Activated T-cell treated with anti-CD3 and anti-CD28 coated beads, Interleukin-2, amount 50 U/mL, for 24 hours (primary cell): Measurements from ENCODE around the gene PPP1R36.
"Not testable (repeated sequence)": the region's sequence is repeated elsewhere in the genome, so short reads cannot be mapped to it uniquely, and the experiment has no call there.

Source experiments
- DNase-seq: peaks from one replicate; pipeline ENCODE4 v3.0.0-alpha.2; 2020
- H3K27ac Mint-ChIP-seq: 2 replicates; pipeline ENCODE4 v1.8.0; 2020; ENCODE audit warnings: mild to moderate bottlenecking, mixed read lengths
- H3K27me3 Mint-ChIP-seq: 2 replicates; pipeline ENCODE4 v1.8.0; 2020; ENCODE audit warnings: mixed read lengths
- H3K36me3 Mint-ChIP-seq: 2 replicates; pipeline ENCODE4 v1.8.0; 2020; ENCODE audit warnings: low read depth, mixed read lengths
- H3K4me1 Mint-ChIP-seq: 2 replicates; pipeline ENCODE4 v1.8.0; 2020; ENCODE audit warnings: low read depth, mixed read lengths
- H3K4me3 Mint-ChIP-seq: 2 replicates; pipeline ENCODE4 v1.8.0; 2020; ENCODE audit warnings: mild to moderate bottlenecking, moderate library complexity, mixed read lengths
- H3K9me3 Mint-ChIP-seq: 2 replicates; pipeline ENCODE4 v1.8.0; 2020; ENCODE audit warnings: mixed read lengths

The PPP1R36 gene

GRCh38 chr14:64630778-64631177 lies 81.0 kb downstream of the PPP1R36 start:
- H3K36me3 Mint-ChIP-seq, result no peaks in the 10 kb centered on the region
- no peaks in the 10 kb centered on the region for H3K4me1 Mint-ChIP-seq
- no peak for DNase-seq
- no peaks in the 10 kb centered on the region for H3K27me3 Mint-ChIP-seq
- no peak overlapping the region for H3K27ac Mint-ChIP-seq
- no peaks in the 10 kb centered on the region for H3K9me3 Mint-ChIP-seq
- H3K4me3 Mint-ChIP-seq, result no peak overlapping the region

- H3K27ac Mint-ChIP-seq, H3K9me3 Mint-ChIP-seq, H3K27me3 Mint-ChIP-seq, H3K4me1 Mint-ChIP-seq, DNase-seq, H3K4me3 Mint-ChIP-seq, H3K36me3 Mint-ChIP-seq: not testable (repeated sequence)
Measured at GRCh38 chr14:64631222-64631621, 81.5 kb downstream of the PPP1R36 start.

- Mint-ChIP-seq H3K4me1 (peaks cover 6% of the 10 kb centered on the region), H3K27ac (no peak overlapping the region), H3K4me3 (no peak overlapping the region), H3K9me3 (no peaks in the 10 kb centered on the region), H3K36me3 (no peaks in the 10 kb centered on the region), H3K27me3 (no peaks in the 10 kb centered on the region)
- DNase-seq, result no peak
Measured at GRCh38 chr14:64632056-64632455, 82.3 kb downstream of the PPP1R36 start.

GRCh38 chr14:64634558-64634957 lies 84.8 kb downstream of the PPP1R36 start:
- Mint-ChIP-seq H3K27me3 (peaks cover 5% of the 10 kb centered on the region), H3K36me3 (no peaks in the 10 kb centered on the region)

GRCh38 chr14:64636208-64636979 lies 86.6 kb downstream of the PPP1R36 start:
- Mint-ChIP-seq H3K36me3 (no peaks in the 10 kb centered on the region), H3K9me3 (no peaks in the 10 kb centered on the region), H3K4me3 (no peak overlapping the region), H3K27ac (no peak overlapping the region), H3K27me3 (peaks cover 5% of the 10 kb centered on the region), H3K4me1 (peaks cover 6% of the 10 kb centered on the region)
- peak; percentile 81 for DNase-seq

More at GRCh38 chr14:64634558-64634957, 84.8 kb downstream of the PPP1R36 start:
- no peak overlapping the region for H3K27ac Mint-ChIP-seq
- peaks cover 6% of the 10 kb centered on the region for H3K4me1 Mint-ChIP-seq
- DNase-seq, result no peak
- H3K9me3 Mint-ChIP-seq, result no peaks in the 10 kb centered on the region
- H3K4me3 Mint-ChIP-seq, result no peak overlapping the region

GRCh38 chr14:64636980-64637429 lies 87.2 kb downstream of the PPP1R36 start:
- no peak overlapping the region for H3K4me3 Mint-ChIP-seq
- no peak for DNase-seq
- H3K9me3 Mint-ChIP-seq, result no peaks in the 10 kb centered on the region
- H3K27me3 Mint-ChIP-seq, result peaks cover 5% of the 10 kb centered on the region
- no peaks in the 10 kb centered on the region for H3K36me3 Mint-ChIP-seq
- H3K4me1 Mint-ChIP-seq, result peaks cover 6% of the 10 kb centered on the region
- H3K27ac Mint-ChIP-seq, result no peak overlapping the region

DNA sequence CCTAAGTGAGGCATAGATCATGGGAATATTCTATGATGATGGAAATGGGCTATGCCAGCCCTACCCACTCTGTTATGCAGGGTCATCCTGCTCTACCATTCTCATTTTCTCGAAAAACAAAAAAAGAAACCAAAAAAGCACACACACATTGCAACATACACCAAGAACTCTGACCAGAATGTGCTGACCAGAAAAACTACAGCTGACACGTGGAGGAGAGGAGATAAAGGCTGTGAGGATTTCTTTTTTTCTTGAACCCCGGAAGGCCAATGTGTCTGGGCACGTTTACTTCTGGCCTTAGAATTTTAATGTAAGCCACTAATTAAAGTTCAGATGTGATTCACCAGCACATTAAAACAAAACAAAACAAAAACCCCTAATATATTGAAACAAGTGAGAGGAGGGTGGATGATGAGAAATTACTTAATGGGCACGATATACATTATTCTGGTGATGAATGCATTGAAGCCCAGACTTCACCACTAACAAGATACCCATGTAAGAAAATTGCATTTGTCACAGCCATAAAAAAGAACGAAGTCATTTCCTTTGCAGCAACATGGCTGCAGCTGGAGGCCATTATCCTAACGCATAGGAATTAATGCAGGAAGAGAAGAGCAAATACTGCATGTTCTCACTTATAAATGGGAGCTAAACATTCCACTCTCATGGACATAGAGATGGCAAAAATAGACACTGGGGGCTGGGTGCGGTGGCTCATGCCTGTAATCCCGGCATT lies 88.1 kb downstream of the PPP1R36 start:
- DNase-seq, result no peak
- Mint-ChIP-seq H3K4me3 (no peak overlapping the region), H3K4me1 (peaks cover 6% of the 10 kb centered on the region), H3K9me3 (no peaks in the 10 kb centered on the region), H3K27ac (no peak overlapping the region), H3K36me3 (no peaks in the 10 kb centered on the region), H3K27me3 (peaks cover 5% of the 10 kb centered on the region)

DNA sequence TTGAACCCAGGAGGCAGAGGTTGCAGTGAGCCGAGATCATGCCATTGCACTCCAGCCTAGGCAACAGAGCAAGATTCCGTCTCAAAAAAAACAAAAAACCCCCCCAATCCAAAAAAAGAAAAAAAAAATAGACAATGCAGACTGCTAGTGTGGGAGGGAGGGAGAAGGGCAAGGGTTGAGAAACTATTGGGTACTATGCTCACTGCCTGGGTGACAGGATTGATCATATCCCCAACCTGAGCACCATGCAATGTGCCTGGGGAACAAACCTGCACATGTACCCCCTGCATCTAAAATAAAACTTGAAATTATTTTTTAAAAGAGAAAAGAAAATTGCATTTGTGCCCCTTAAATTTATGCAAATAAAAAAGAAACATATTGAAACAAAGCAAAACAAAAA lies 88.9 kb downstream of the PPP1R36 start:
- H3K4me3 Mint-ChIP-seq, result no peak overlapping the region
- peaks cover 6% of the 10 kb centered on the region for H3K4me1 Mint-ChIP-seq
- no peaks in the 10 kb centered on the region for H3K36me3 Mint-ChIP-seq
- H3K27me3 Mint-ChIP-seq, result peaks cover 5% of the 10 kb centered on the region
- H3K27ac Mint-ChIP-seq, result no peak overlapping the region
- no peaks in the 10 kb centered on the region for H3K9me3 Mint-ChIP-seq
- DNase-seq, result no peak
